Measurements from ENCODE around the gene FARS2. TPM values are rescaled to one million over a fixed set of nuclear protein-coding genes. Genes with fewer than 3 reads are reported as not detected.

FARS2 gene
- total RNA-seq, 5 donors from 2014 or later (not counting 1 experiment from before 2014, with no cell fraction given), result 17.9 to 24.2 (median 20.3) TPM

DNA sequence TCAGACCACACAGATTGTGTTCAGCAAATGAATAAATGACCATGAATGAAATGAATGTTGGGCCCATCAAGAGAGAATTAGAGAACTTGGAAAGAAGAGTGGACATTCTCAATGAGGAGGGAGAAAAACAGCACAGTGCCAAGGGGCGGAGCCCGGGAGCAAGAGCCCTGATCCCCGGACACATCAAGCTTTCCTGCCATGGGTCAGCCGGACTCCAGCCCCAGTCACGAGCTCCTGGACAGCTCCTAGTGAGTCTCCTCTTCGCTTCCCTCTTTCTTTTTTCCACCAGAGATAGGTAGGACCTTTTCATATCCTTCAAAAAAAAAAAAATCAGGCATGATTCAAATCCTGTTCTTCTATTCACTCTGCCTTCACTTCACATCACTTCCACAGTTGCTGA is 471.2 kb downstream of the FARS2 start:
- DNase-seq, result no peak
- Histone ChIP-seq H3K9me3 (no peaks in the 10 kb centered on the region), H3K27me3 (replicated peaks in 1 of 2; ENCODE audit: control insufficient read depth in 2 of 2, extremely low read depth in 1 of 2, insufficient read depth in 2 of 2, low read length in 1 of 2) (no peaks in the 10 kb centered on the region), H3K27ac (ENCODE audit: low read length) (no peak overlapping the region), H3K4me1 (ENCODE audit: control insufficient read depth in 1 of 2, extremely low read depth in 1 of 2, insufficient read depth in 2 of 2, low read length in 2 of 2) (no peaks in the 10 kb centered on the region), H3K36me3 (ENCODE audit: control insufficient read depth in 2 of 2, extremely low read depth in 1 of 2, insufficient read depth in 1 of 2, low read length in 1 of 2) (no peaks in the 10 kb centered on the region), H3K4me3 (ENCODE audit: control insufficient read depth in 1 of 2, extremely low read depth in 1 of 2, low read length in 1 of 2) (no peak overlapping the region)
- Mint-ChIP-seq H3K36me3 (peaks cover 18% of the 10 kb centered on the region), H3K27ac (no peak overlapping the region), H3K4me3 (no peak overlapping the region), H3K4me1 (peaks cover 3 to 42% (median 4%) of the 10 kb centered on the region in 3 donors), H3K27me3 (no peaks in the 10 kb centered on the region), H3K9me3 (no peaks in the 10 kb centered on the region)
- ATAC-seq (replicated peaks in 1 of 4), result no peak
- POLR2A ChIA-PET, result no interaction called here
- CTCF ChIA-PET, result no interaction called here
- 90% methylated on average over 6 of the region's 6 CpGs for WGBS (ENCODE audit: insufficient coverage)

DNA sequence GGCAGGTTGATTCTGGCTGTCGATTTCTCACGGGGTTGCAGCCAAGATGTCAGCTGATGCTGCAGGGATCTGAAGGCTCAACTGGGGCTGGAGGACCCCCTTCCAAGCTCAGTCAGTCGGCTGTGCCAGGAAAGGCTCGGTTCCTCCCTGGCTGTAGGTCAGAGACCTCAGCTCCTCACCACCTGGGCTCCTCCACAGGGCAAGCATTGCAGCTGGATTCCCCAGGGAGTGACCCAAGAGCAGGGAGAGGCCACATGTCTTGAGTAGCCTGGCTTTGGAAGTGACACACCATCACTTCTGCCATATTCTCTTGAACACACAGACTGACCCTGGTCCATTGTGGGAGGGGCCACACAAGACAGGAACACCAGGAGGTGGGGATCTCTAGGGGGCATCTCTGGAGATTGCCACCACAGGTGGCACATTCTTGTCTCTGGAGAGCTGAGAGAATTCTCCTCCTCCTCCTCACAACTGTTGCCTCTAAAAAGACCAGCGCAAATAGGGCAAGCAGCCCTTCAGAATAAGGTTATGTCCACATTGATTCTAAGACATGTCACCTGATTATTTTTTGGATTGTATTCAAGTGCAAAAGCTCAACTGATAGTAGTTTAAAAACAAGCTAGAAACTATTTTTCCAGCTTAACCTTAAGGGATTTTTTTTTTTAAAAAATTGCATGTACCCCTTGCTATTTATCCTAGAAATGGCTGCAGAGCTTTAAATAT is 474.9 kb downstream of the FARS2 start:
- Histone ChIP-seq H3K9me3 (no peaks in the 10 kb centered on the region), H3K4me3 (ENCODE audit: control insufficient read depth in 1 of 2, extremely low read depth in 1 of 2, low read length in 1 of 2) (no peak overlapping the region), H3K4me1 (ENCODE audit: control insufficient read depth in 1 of 2, extremely low read depth in 1 of 2, insufficient read depth in 2 of 2, low read length in 2 of 2) (no peaks in the 10 kb centered on the region), H3K36me3 (ENCODE audit: control insufficient read depth in 2 of 2, extremely low read depth in 1 of 2, insufficient read depth in 1 of 2, low read length in 1 of 2) (no peaks in the 10 kb centered on the region), H3K27ac (ENCODE audit: low read length) (no peak overlapping the region), H3K27me3 (replicated peaks in 1 of 2; ENCODE audit: control insufficient read depth in 2 of 2, extremely low read depth in 1 of 2, insufficient read depth in 2 of 2, low read length in 1 of 2) (no peaks in the 10 kb centered on the region)
- ChIA-PET POLR2A (no interaction called here), CTCF (no interaction called here)
- no peaks in the 10 kb centered on the region for H3K9me3 Mint-ChIP-seq
- WGBS (ENCODE audit: insufficient coverage), result 90% methylated on average over 4 of the region's 5 CpGs
- peaks cover 30% of the 10 kb centered on the region for H3K36me3 Mint-ChIP-seq
- no peak overlapping the region for H3K4me3 Mint-ChIP-seq
- peaks cover 0 to 24% (median 0%) of the 10 kb centered on the region in 3 donors for H3K4me1 Mint-ChIP-seq
- ATAC-seq (replicated peaks in 1 of 4) (no peak), DNase-seq (no peak)
- no peaks in the 10 kb centered on the region for H3K27me3 Mint-ChIP-seq
- no peak overlapping the region for H3K27ac Mint-ChIP-seq

DNA sequence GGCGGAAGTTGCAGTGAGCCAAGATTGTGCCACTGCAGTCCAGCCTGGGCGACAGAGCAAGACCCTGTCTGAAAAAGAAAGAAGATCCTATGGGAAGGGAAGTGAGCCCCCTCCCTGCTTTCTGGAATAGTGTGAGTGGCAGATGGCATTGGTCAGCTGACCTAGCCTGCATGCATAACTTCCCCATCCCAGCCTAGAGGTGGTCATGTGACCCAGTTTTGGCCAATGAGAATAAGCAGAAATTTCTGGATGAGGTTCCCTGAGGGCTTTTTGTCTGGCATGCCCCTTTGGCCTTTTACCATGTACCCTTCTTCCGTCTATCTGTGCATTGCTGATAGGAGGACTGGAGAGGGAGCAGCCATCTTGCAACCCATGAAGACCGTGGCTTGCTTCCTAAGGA is 476.1 kb downstream of the FARS2 start:
- WGBS (ENCODE audit: insufficient coverage), result 100% methylated on average over 3 of the region's 4 CpGs
- H3K4me3 ChIP-seq (ENCODE audit: control insufficient read depth in 1 of 2, extremely low read depth in 1 of 2, low read length in 1 of 2), result no peak overlapping the region
- no peak overlapping the region for H3K4me3 Mint-ChIP-seq
- H3K36me3 Mint-ChIP-seq, result peaks cover 31% of the 10 kb centered on the region
- H3K4me1 Mint-ChIP-seq, result peaks cover 0 to 11% (median 0%) of the 10 kb centered on the region in 3 donors
- ATAC-seq (replicated peaks in 1 of 4) (no peak), DNase-seq (no peak)
- ChIA-PET POLR2A (no interaction called here), CTCF (no interaction called here)
- H3K27me3 ChIP-seq (replicated peaks in 1 of 2; ENCODE audit: control insufficient read depth in 2 of 2, extremely low read depth in 1 of 2, insufficient read depth in 2 of 2, low read length in 1 of 2), result no peaks in the 10 kb centered on the region
- no peaks in the 10 kb centered on the region for H3K4me1 ChIP-seq (ENCODE audit: control insufficient read depth in 1 of 2, extremely low read depth in 1 of 2, insufficient read depth in 2 of 2, low read length in 2 of 2)
- peaks cover 0 to 2% of the 10 kb centered on the region in 2 donors for H3K36me3 ChIP-seq (ENCODE audit: control insufficient read depth in 2 of 2, extremely low read depth in 1 of 2, insufficient read depth in 1 of 2, low read length in 1 of 2)
- H3K9me3 Mint-ChIP-seq, result no peaks in the 10 kb centered on the region
- no peaks in the 10 kb centered on the region for H3K9me3 ChIP-seq
- no peaks in the 10 kb centered on the region for H3K27me3 Mint-ChIP-seq
- no peak overlapping the region for H3K27ac Mint-ChIP-seq
- no peak overlapping the region for H3K27ac ChIP-seq (ENCODE audit: low read length)

DNA sequence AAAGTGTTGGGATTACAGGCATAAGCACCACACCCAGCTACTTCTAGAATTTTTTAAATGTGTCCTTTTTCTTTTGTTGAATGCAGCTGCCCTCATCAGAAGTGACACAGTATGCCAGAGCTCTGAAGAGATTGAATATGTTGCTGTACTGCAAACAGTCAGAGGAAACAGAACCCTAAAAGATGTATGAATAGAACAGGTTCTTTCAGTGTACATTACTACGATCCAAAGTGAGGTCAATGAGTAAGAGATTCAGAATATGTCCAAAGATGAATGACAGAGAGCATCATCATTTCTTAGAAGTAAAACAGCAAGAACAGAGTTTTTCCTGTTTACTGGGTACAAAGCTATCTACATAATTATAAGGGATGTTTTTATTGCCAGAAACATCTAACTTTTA is 476.9 kb downstream of the FARS2 start:
- peaks cover 0 to 2% of the 10 kb centered on the region in 2 donors for H3K36me3 ChIP-seq (ENCODE audit: control insufficient read depth in 2 of 2, extremely low read depth in 1 of 2, insufficient read depth in 1 of 2, low read length in 1 of 2)
- H3K27ac Mint-ChIP-seq, result no peak overlapping the region
- H3K9me3 Mint-ChIP-seq, result no peaks in the 10 kb centered on the region
- no CpG with 5 or more reads among the region's 1 CpG for WGBS (ENCODE audit: insufficient coverage)
- H3K4me3 ChIP-seq (ENCODE audit: control insufficient read depth in 1 of 2, extremely low read depth in 1 of 2, low read length in 1 of 2), result no peak overlapping the region
- no peaks in the 10 kb centered on the region for H3K27me3 Mint-ChIP-seq
- H3K27me3 ChIP-seq (replicated peaks in 1 of 2; ENCODE audit: control insufficient read depth in 2 of 2, extremely low read depth in 1 of 2, insufficient read depth in 2 of 2, low read length in 1 of 2), result no peaks in the 10 kb centered on the region
- peaks cover 0 to 9% (median 0%) of the 10 kb centered on the region in 3 donors for H3K4me1 Mint-ChIP-seq
- ChIA-PET POLR2A (no interaction called here), CTCF (no interaction called here)
- H3K36me3 Mint-ChIP-seq, result peaks cover 25% of the 10 kb centered on the region
- H3K4me1 ChIP-seq (ENCODE audit: control insufficient read depth in 1 of 2, extremely low read depth in 1 of 2, insufficient read depth in 2 of 2, low read length in 2 of 2), result no peaks in the 10 kb centered on the region
- ATAC-seq (replicated peaks in 1 of 4) (no peak), DNase-seq (no peak)
- no peaks in the 10 kb centered on the region for H3K9me3 ChIP-seq
- H3K27ac ChIP-seq (ENCODE audit: low read length), result no peak overlapping the region
- H3K4me3 Mint-ChIP-seq, result no peak overlapping the region

DNA sequence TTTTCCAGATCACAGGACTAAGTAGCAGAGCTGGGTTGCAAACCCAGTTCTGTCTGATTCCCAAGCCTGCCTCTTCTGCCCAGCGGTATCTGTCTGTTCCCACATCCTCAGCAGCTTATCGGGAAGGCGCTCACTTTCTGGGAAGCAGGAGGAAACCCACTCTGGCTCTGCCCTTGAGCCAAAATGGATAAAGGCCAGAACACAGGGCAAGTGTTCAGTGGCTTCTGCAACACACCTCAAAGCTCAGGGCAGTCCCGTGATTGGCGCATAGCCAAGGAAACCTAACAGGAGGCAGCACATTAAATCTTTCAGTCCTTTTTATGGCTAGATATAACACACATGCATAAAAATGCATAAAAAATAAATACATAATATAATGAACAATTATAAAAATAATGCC is 483.2 kb downstream of the FARS2 start:
- Mint-ChIP-seq H3K27ac (no peak overlapping the region), H3K9me3 (peaks cover 0 to 8% (median 0%) of the 10 kb centered on the region in 3 donors), H3K27me3 (no peaks in the 10 kb centered on the region), H3K4me3 (no peak overlapping the region), H3K4me1 (peaks cover 0 to 27% (median under 1%) of the 10 kb centered on the region in 3 donors), H3K36me3 (peaks cover 31% of the 10 kb centered on the region)
- ChIA-PET CTCF (no interaction called here), POLR2A (no interaction called here)
- no peaks in the 10 kb centered on the region for H3K9me3 ChIP-seq
- H3K27me3 ChIP-seq (replicated peaks in 1 of 2; ENCODE audit: control insufficient read depth in 2 of 2, extremely low read depth in 1 of 2, insufficient read depth in 2 of 2, low read length in 1 of 2), result no peaks in the 10 kb centered on the region
- peaks cover 0 to 2% of the 10 kb centered on the region in 2 donors for H3K36me3 ChIP-seq (ENCODE audit: control insufficient read depth in 2 of 2, extremely low read depth in 1 of 2, insufficient read depth in 1 of 2, low read length in 1 of 2)
- H3K4me1 ChIP-seq (ENCODE audit: control insufficient read depth in 1 of 2, extremely low read depth in 1 of 2, insufficient read depth in 2 of 2, low read length in 2 of 2), result no peaks in the 10 kb centered on the region
- DNase-seq (no peak), ATAC-seq (replicated peaks in 1 of 4) (no peak)
- H3K4me3 ChIP-seq (ENCODE audit: control insufficient read depth in 1 of 2, extremely low read depth in 1 of 2, low read length in 1 of 2), result no peak overlapping the region
- WGBS (ENCODE audit: insufficient coverage), result 100% methylated on average over 3 of the region's 5 CpGs
- H3K27ac ChIP-seq (ENCODE audit: low read length), result no peak overlapping the region

DNA sequence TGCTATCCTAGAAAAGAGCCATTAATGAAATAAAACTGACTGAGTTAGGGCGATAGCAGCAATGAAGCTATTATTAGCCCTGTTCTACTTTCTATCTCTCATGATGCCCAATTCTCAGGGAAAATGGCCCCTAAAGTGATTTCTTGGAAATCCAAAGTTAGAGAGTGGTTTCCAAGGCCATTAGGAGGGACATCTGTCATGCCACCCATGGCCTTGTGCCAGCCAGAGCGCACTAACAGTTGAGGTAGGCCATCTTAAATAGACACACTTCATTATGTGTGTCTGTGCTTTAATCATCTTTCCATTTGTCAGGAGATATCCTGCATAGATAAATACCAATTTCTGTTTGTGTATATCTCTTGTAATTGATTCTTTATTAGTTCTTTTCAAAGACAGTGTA is 483.8 kb downstream of the FARS2 start:
- Histone ChIP-seq H3K27me3 (replicated peaks in 1 of 2; ENCODE audit: control insufficient read depth in 2 of 2, extremely low read depth in 1 of 2, insufficient read depth in 2 of 2, low read length in 1 of 2) (no peaks in the 10 kb centered on the region), H3K36me3 (ENCODE audit: control insufficient read depth in 2 of 2, extremely low read depth in 1 of 2, insufficient read depth in 1 of 2, low read length in 1 of 2) (peaks cover 0 to 2% of the 10 kb centered on the region in 2 donors), H3K27ac (ENCODE audit: low read length) (no peak overlapping the region), H3K4me3 (ENCODE audit: control insufficient read depth in 1 of 2, extremely low read depth in 1 of 2, low read length in 1 of 2) (no peak overlapping the region), H3K9me3 (no peaks in the 10 kb centered on the region), H3K4me1 (ENCODE audit: control insufficient read depth in 1 of 2, extremely low read depth in 1 of 2, insufficient read depth in 2 of 2, low read length in 2 of 2) (no peaks in the 10 kb centered on the region)
- H3K4me1 Mint-ChIP-seq, result peaks cover 0 to 27% (median 2%) of the 10 kb centered on the region in 3 donors
- H3K27ac Mint-ChIP-seq, result no peak overlapping the region
- DNase-seq, result no peak
- ChIA-PET CTCF (interaction anchor here in 1 of 2 donors (0.6 kb wide), 1 partner anchor 542 kb away, joined by 5 read pairs; no protein-coding TSS in a partner anchor), POLR2A (no interaction called here)
- H3K36me3 Mint-ChIP-seq, result peaks cover 35% of the 10 kb centered on the region
- peaks cover 0 to 11% (median 5%) of the 10 kb centered on the region in 3 donors for H3K9me3 Mint-ChIP-seq
- no peak for ATAC-seq (replicated peaks in 1 of 4)
- no peak overlapping the region for H3K4me3 Mint-ChIP-seq
- WGBS (ENCODE audit: insufficient coverage), result no CpG with 5 or more reads among the region's 2 CpGs
- H3K27me3 Mint-ChIP-seq, result no peaks in the 10 kb centered on the region
